GM18526 (cell line): Measurements from ENCODE around the gene PCDHB7.
"Not testable (repeated sequence)": the region's sequence is repeated elsewhere in the genome, so short reads cannot be mapped to it uniquely, and the experiment has no call there.

Experiments used
- POLR2A ChIP-seq: IDR thresholded peaks from 3 replicates; pipeline ENCODE4 v1.6.1; 2011; ENCODE audit not compliant: insufficient read length; ENCODE audit errors: extremely low read depth

Gene PCDHB7

GRCh38 chr5:141172381-141173204 is at the start of gene PCDHB7:
PCDHB7 (plus strand) TSS chr5:141172644; CDS start chr5:141172836, 192 bp downstream.
- no peak for TF ChIP-seq POLR2A

DNA sequence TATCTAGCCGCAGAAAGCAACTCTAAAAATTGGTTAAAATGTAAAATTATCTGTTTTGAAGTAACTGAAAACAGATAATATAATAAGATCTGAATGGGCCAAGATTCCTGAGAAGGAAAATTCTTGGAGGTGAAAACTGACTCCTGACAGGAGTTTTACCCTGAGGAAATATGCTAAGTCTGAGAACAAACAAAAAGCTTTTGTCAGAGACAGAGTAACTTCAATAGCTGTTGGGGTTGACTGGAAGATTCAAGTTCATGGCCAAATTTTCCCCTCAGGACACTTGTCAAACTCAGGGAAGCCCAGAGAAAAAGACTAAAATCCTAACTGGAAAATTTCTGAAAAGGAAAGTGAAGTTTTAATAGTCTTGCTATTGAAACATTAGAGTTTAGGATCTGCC is 45.1 kb upstream of the PCDHB7 start:
- no peak for TF ChIP-seq POLR2A

- TF ChIP-seq POLR2A, result no peak
Measured at GRCh38 chr5:141135030-141135717, 37.3 kb upstream of the PCDHB7 start, which contains the start of gene PCDHB5. PCDHB5 (plus strand) TSS chr5:141135206; CDS start chr5:141135435, 229 bp downstream.

- no peak for TF ChIP-seq POLR2A
Measured at GRCh38 chr5:141135718-141136266, 36.7 kb upstream of the PCDHB7 start.

GRCh38 chr5:141149812-141150211 is 22.6 kb upstream of the PCDHB7 start, which contains the start of gene PCDHB6:
PCDHB6 (plus strand) TSS chr5:141150057; CDS start chr5:141150258, 201 bp downstream.
- no peak for TF ChIP-seq POLR2A

DNA sequence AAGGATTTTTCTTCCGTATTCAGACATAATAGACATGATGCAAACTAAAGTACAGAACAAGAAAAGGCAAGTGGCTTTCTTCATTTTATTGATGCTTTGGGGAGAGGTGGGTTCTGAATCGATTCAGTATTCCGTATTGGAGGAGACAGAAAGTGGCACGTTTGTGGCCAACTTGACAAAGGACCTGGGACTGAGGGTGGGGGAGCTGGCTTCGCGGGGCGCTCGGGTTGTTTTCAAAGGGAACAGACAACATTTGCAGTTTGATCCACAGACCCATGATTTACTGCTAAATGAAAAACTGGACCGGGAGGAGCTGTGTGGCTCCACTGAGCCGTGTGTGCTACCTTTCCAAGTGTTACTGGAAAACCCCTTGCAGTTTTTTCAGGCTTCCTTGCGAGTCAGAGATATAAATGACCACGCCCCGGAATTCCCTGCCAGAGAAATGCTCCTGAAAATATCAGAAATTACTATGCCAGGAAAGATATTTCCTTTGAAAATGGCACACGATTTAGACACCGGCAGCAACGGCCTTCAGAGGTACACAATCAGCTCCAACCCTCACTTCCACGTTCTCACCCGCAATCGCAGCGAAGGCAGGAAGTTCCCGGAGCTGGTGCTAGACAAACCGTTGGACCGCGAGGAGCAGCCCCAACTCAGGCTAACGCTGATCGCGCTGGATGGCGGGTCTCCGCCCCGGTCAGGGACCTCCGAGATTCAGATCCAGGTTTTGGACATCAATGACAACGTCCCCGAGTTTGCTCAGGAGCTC is 22.0 kb upstream of the PCDHB7 start:
- TF ChIP-seq POLR2A, result no peak

DNA sequence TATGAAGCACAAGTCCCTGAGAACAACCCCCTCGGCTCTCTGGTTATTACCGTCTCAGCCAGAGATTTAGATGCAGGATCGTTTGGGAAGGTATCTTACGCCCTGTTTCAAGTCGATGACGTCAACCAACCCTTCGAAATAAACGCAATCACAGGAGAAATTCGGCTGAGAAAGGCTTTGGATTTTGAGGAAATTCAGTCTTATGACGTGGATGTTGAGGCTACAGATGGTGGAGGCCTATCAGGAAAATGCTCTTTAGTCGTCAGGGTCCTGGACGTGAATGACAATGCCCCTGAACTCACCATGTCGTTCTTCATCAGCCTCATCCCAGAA is 21.5 kb upstream of the PCDHB7 start:
- no peak for TF ChIP-seq POLR2A

DNA sequence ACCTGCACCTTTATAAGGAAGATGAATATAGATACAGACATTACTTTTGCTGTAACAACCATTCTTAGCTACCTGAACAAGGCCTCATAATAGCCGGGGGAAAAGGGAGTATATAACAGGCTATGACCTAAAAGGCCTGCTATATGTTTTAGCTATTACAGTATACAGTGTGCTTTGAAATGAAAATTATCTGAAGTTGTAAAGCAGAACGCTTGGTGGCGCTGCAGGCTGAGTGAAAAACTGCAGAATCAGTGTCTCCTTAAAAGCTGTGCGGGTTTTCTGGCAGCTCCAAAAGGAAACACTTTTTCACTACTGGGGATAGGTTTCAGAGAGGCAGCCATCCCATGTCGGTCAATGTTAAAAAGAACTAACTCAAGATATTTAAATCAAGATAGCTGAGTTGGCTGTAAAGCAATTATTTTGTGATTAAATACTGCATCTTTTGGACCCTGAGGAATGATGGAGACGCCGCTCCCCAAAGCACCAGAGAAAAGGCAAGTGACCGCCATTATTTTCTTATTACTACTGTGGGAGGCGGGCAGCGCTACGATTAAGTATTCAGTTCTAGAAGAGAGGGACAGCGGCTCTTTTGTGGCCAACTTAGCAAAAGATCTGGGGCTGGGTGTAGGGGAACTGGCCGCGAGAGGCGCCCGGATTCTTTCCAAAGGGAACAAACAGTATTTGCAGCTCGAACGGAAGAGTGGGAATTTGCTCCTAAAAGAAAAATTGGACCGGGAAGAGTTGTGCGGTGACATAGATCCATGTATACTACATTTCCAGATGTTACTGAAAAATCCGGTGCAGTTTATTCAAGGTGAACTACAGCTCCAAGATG is 16.7 kb upstream of the PCDHB7 start:
- TF ChIP-seq POLR2A, result no peak

GRCh38 chr5:141175933-141176332 is 3.5 kb downstream of the PCDHB7 start:
- TF ChIP-seq POLR2A, result no peak

GRCh38 chr5:141177577-141178191 is 5.2 kb downstream of the PCDHB7 start, which contains the start of gene PCDHB8:
PCDHB8 (plus strand) TSS chr5:141177790; CDS start chr5:141178035, 245 bp downstream.
- not testable (repeated sequence) for TF ChIP-seq POLR2A

- TF ChIP-seq POLR2A, result no peak
Measured at GRCh38 chr5:141180313-141180712, 7.9 kb downstream of the PCDHB7 start.

DNA sequence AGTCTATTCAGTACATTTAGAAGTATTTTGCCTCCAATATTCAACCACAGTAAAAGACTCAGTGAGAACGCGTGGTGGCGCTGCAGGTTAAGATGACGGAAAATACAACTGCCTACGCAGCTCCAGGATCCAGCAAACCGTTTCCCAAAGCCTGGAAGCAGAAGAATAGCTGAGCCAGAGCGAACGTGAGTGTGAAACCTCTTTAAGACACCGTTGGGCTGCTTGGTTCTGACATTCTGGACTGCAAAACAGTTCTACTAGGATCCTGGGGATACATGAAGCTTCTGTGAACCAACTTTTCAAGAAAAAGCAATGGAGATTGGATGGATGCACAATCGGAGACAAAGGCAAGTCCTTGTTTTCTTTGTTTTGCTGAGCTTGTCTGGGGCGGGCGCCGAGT is 9.8 kb downstream of the PCDHB7 start, which contains the start of gene PCDHB16:
Gene PCDHB16, plus strand, starts transcription at position 140 of the 400 bp plus-strand sequence. Its CDS starts 173 bp downstream, at position 313.
- TF ChIP-seq POLR2A, result no peak

DNA sequence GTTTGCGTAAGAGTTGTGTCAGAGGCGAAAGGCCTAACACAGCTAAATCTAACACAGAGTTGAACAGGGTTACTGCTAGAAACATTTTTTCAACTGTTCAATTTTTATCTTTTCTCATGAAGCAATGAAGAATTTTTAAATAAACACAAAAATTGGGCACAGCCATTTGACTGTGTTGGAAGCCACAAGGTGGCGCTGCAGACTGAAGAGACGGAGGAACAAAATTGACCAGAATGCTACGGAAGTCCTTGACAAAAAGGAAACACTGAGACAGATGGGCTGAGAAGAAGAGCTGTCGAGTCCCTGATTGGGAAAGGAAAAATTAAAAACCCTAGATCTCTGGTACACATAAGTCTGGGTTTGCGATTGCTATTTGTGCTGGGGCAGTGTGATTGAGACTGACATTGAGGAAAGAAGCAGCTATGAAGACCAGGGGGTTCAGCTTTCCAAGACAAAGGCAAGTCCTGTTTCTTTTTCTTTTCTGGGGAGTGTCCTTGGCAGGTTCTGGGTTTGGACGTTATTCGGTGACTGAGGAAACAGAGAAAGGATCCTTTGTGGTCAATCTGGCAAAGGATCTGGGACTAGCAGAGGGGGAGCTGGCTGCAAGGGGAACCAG is 14.6 kb downstream of the PCDHB7 start, which contains the start of gene PCDHB9:
Gene PCDHB9, plus strand, starts transcription at position 265 of the 616 bp plus-strand sequence. Its CDS starts 158 bp downstream, at position 423.
- no peak for TF ChIP-seq POLR2A

DNA sequence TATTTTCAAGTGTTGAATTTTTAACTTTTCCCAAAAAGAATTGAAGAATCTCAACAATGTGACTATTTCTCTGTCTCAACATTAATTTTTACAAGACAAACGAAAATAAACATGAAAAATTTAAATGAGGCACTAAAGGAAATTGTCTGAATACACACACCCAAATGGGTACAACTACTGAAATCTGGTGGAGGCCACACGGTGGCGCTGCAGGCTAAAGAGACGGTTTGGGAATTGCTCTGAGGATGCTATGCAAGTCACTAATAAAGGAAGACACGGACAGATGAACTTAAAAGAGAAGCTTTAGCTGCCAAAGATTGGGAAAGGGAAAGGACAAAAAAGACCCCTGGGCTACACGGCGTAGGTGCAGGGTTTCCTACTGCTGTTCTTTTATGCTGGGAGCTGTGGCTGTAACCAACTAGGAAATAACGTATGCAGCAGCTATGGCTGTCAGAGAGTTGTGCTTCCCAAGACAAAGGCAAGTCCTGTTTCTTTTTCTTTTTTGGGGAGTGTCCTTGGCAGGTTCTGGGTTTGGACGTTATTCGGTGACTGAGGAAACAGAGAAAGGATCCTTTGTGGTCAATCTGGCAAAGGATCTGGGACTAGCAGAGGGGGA is 19.8 kb downstream of the PCDHB7 start, which contains the start of gene PCDHB10:
Gene PCDHB10, plus strand, starts transcription at position 244 of the 616 bp plus-strand sequence. Its CDS starts 200 bp downstream, at position 444.
- TF ChIP-seq POLR2A, result no peak
